HUES48 (cell line): ENCODE results near the gene FBXW12.
A peak's percentile ranks its signal among the peaks of the same experiment; 100 is the strongest.

Experiments used
- H3K27ac ChIP-seq: one replicate; pipeline ENCODE4 v1.7.0; 2013; ENCODE audit warnings: low read depth, low read length, inconsistent platforms
- H3K27me3 ChIP-seq: 2 replicates; pipeline ENCODE4 v1.6.1; 2013; ENCODE audit warnings: mild to moderate bottlenecking, low read length; ENCODE audit not compliant: control insufficient read depth, insufficient read depth
- H3K36me3 ChIP-seq: 2 replicates; pipeline ENCODE4 v1.6.1; 2013; ENCODE audit warnings: low read length; ENCODE audit not compliant: control insufficient read depth, insufficient read depth
- H3K4me1 ChIP-seq: 2 replicates; pipeline ENCODE4 v1.6.1; 2013; ENCODE audit warnings: mild to moderate bottlenecking, low read length; ENCODE audit not compliant: control insufficient read depth, insufficient read depth
- H3K4me3 ChIP-seq: 2 replicates; pipeline ENCODE4 v1.5.1; 2013; ENCODE audit warnings: mild to moderate bottlenecking, low read depth, low read length
- H3K9ac ChIP-seq: 2 replicates; pipeline ENCODE4 v1.6.1; 2013; ENCODE audit warnings: mild to moderate bottlenecking, low read depth, low read length, moderate library complexity
- H3K9me3 ChIP-seq: 2 replicates; pipeline ENCODE4 v1.6.1; 2013; ENCODE audit warnings: low read length; ENCODE audit not compliant: control insufficient read depth, insufficient read depth

Gene FBXW12

DNA sequence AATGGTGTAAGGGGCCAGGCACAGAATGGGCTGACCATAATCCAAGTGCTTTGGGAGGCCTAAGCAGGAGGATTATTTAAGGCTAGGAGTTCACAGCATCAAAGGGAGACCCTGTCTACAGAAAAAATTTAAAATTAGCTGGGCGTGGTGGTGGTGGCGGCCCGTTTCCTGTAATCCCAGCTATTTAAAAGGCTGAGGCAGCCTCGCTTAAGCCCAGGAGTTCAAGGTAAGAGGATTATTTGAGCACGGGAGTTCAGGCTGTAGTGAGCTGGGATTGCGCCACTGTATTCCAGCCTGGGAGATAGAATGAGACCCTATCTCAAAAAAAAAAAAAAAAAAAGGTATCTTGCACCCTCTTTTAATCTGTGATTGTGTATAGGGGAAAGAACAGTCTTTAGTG is 69.9 kb downstream of the FBXW12 start:
- Histone ChIP-seq H3K36me3 (peaks cover 35% of the 10 kb centered on the region), H3K9me3 (no peaks in the 10 kb centered on the region), H3K27ac (no peak overlapping the region), H3K27me3 (no peaks in the 10 kb centered on the region), H3K4me3 (peak overlapping the region; percentile 85), H3K9ac (no peak overlapping the region), H3K4me1 (no peaks in the 10 kb centered on the region)
